SK-N-SH (cell line): Measurements from ENCODE around the gene C11orf68. TPM values are rescaled to one million over a fixed set of nuclear protein-coding genes. Genes with fewer than 3 reads are reported as not detected.

ENCODE experiments used
- CTCF ChIA-PET: fragments of 300-600, 350-600 bp; formaldehyde crosslinking; extraction: SDS; loops from one replicate; lab custom pipeline; 2021; lab: Yijun Ruan, JAX
- POLR2A ChIA-PET: fragments of 350-600 bp; sonication (Branson Sonifier 250); formaldehyde crosslinking; extraction: SDS; loops from one replicate; lab custom pipeline; 2020; ENCODE audit warnings: antibody characterized with exemption, inconsistent platforms; lab: Yijun Ruan, JAX
- DNase-seq: peaks from one replicate; pipeline ENCODE4 v3.0.0; 2012
- H2AFZ ChIP-seq: fragments of 200-600 bp; sonication (generic); 2 replicates; pipeline ENCODE4 v1.8.1; 2016; ENCODE audit warnings: antibody characterized with exemption, mild to moderate bottlenecking, low read depth
- H3F3A ChIP-seq: fragments of 200-600 bp; sonication (generic); replicated peaks from 2 replicates; pipeline ENCODE3; 2016; ENCODE audit warnings: antibody characterized with exemption, mild to moderate bottlenecking; ENCODE audit not compliant: insufficient read depth
- H3K27ac ChIP-seq, 2 experiments: fragments of 200-500 bp in 1 of 2; fragments of 200-600 bp in 1 of 2; sonication (Bioruptor generic) in 1 of 2; sonication (generic), shearing (Covaris generic) in 1 of 2; 2 replicates each; pipeline versions ENCODE4 v1.5.1 to v1.6.1; 2014 to 2016; ENCODE audit warnings: low read depth in 2 of 2, inconsistent platforms in 1 of 2, low read length in 1 of 2, mild to moderate bottlenecking in 1 of 2, mixed read lengths in 1 of 2
- H3K27me3 ChIP-seq: fragments of 200-600 bp; sonication (generic), shearing (Covaris generic); 2 replicates; pipeline ENCODE4 v1.6.1; 2016; ENCODE audit warnings: mixed run types; ENCODE audit not compliant: insufficient read depth
- H3K36me3 ChIP-seq, 2 experiments: fragments of 200-500 bp in 1 of 2; fragments of 200-600 bp in 1 of 2; sonication (Bioruptor generic) in 1 of 2; sonication (generic) in 1 of 2; replicated peaks in 1 of 2; 2 replicates each; pipeline versions ENCODE3 to v1.5.1; 2014 to 2016; ENCODE audit warnings: low read length in 1 of 2, mild to moderate bottlenecking in 1 of 2; ENCODE audit not compliant: insufficient read depth in 2 of 2, control insufficient read depth in 1 of 2
- H3K4me1 ChIP-seq, 2 experiments: fragments of 200-500 bp in 1 of 2; fragments of 200-600 bp in 1 of 2; sonication (Bioruptor generic) in 1 of 2; sonication (generic), shearing (Covaris generic) in 1 of 2; 2 replicates each; pipeline versions ENCODE4 v1.5.1 to v1.6.1; 2014 to 2016; ENCODE audit warnings: low read depth in 1 of 2, low read length in 1 of 2, mixed run types in 1 of 2; ENCODE audit not compliant: insufficient read depth in 2 of 2, control insufficient read depth in 1 of 2
- H3K4me2 ChIP-seq: fragments of 200-600 bp; sonication (generic), shearing (Covaris generic); 2 replicates; pipeline ENCODE4 v1.6.1; 2017; ENCODE audit warnings: mixed run types
- H3K4me3 ChIP-seq, 2 experiments: fragments of 200-500 bp in 1 of 2; fragments of 200-600 bp in 1 of 2; sonication (Bioruptor generic) in 1 of 2; sonication (generic), shearing (Covaris generic) in 1 of 2; 2 replicates each; pipeline versions ENCODE4 v1.5.1 to v1.8.1; 2014 to 2016; ENCODE audit warnings: low read depth in 2 of 2, inconsistent platforms in 1 of 2, low read length in 1 of 2, mild to moderate bottlenecking in 1 of 2, mixed read lengths in 1 of 2, moderate library complexity in 1 of 2
- H3K79me2 ChIP-seq: fragments of 200-600 bp; sonication (generic); 2 replicates; pipeline ENCODE4 v1.8.1; 2017; ENCODE audit warnings: mild to moderate bottlenecking; ENCODE audit not compliant: insufficient read depth
- H3K9ac ChIP-seq: fragments of 200-600 bp; sonication (generic); 2 replicates; pipeline ENCODE4 v1.6.1; 2017; ENCODE audit warnings: mixed run types
- H3K9me2 ChIP-seq: fragments of 200-600 bp; sonication (generic); 2 replicates; pipeline ENCODE4 v1.6.1; 2017; ENCODE audit warnings: mixed run types
- H3K9me3 ChIP-seq: fragments of 200-600 bp; sonication (generic); 2 replicates; pipeline ENCODE4 v1.6.1; 2017; ENCODE audit warnings: mixed run types, mild to moderate bottlenecking, moderate library complexity
- H4K20me1 ChIP-seq: fragments of 200-600 bp; sonication (generic); 2 replicates; pipeline ENCODE4 v1.6.1; 2017; ENCODE audit warnings: mild to moderate bottlenecking, mixed run types; ENCODE audit not compliant: insufficient read depth
- FOSL2 ChIP-seq: IDR thresholded peaks from 2 replicates; pipeline ENCODE4 v1.4.0; 2012; ENCODE audit warnings: low read depth, mild to moderate bottlenecking, moderate library complexity, borderline replicate concordance
- FOXM1 ChIP-seq: IDR thresholded peaks from 2 replicates; pipeline ENCODE4 v1.4.0; 2012; ENCODE audit warnings: low read depth, mild to moderate bottlenecking
- MAX ChIP-seq: IDR thresholded peaks from 2 replicates; pipeline ENCODE4 v1.4.0; 2012; ENCODE audit warnings: low read depth
- MEF2A ChIP-seq: IDR thresholded peaks from 2 replicates; pipeline ENCODE4 v1.4.0; 2012; ENCODE audit warnings: low read depth, borderline replicate concordance
- NRF1 ChIP-seq: IDR thresholded peaks from 2 replicates; pipeline ENCODE4 v1.6.1; 2012; ENCODE audit warnings: low read depth, mild to moderate bottlenecking, low read length
- PBX3 ChIP-seq: IDR thresholded peaks from 2 replicates; pipeline ENCODE4; 2012
- POLR2AphosphoS5 ChIP-seq: IDR thresholded peaks from 2 replicates; pipeline ENCODE4 v1.6.1; 2012; ENCODE audit warnings: low read depth, low read length
- SMC3 ChIP-seq: IDR thresholded peaks from 2 replicates; pipeline ENCODE4 v1.6.1; 2012; ENCODE audit warnings: low read depth, low read length, improper control_type of control experiment
- TCF12 ChIP-seq: IDR thresholded peaks from 2 replicates; pipeline ENCODE4 v1.4.0; 2012
- TEAD4 ChIP-seq: IDR thresholded peaks from 2 replicates; pipeline ENCODE4 v1.4.0; 2012; ENCODE audit warnings: mild to moderate bottlenecking, borderline replicate concordance; ENCODE audit not compliant: insufficient read depth
- ZBTB33 ChIP-seq: IDR thresholded peaks from 2 replicates; pipeline ENCODE4 v1.4.0; 2012; ENCODE audit warnings: low read depth, borderline replicate concordance
- WGBS: methylation state at CpG from one replicate; pipeline ENCODE4 v1.1.6; 2017; ENCODE audit warnings: low lambda C conversion rate; 5-methylcytosine and 5-hydroxymethylcytosine counted together
- polyA plus RNA-seq, 3 experiments: library from polyadenylated mRNA; depleted of rRNA; stranded (reverse); fragments of >200 nt; gene quantifications; 2 replicates each; pipeline ENCODE4 v1.2.3, GENCODE V29; 2012

Gene C11orf68
- polyA plus RNA-seq, 1 of the 3 experiments (the other 2 are of a cell fraction): 65.3 TPM

- Histone ChIP-seq H3K9me2 (no peaks in the 10 kb centered on the region), H3K9me3 (no peaks in the 10 kb centered on the region), H3F3A (peaks cover 4% of the 10 kb centered on the region), H2AFZ (no peak overlapping the region), H4K20me1 (no peaks in the 10 kb centered on the region), H3K4me1 (peaks cover 0 to 8% of the 10 kb centered on the region in 2 experiments; a peak in 1 of 4 replicates), H3K4me2 (no peak overlapping the region), H3K9ac (no peak overlapping the region), H3K27ac (no peak overlapping the region), H3K27me3 (no peaks in the 10 kb centered on the region), H3K79me2 (peaks cover 9% of the 10 kb centered on the region; the same call in 1 of the 2 replicates), H3K36me3 (peaks cover 13 to 26% of the 10 kb centered on the region in 2 experiments), H3K4me3 (no peak overlapping the region)
- POLR2A ChIA-PET: interaction anchor here (1.3 to 2.0 kb wide), 3 partner anchors 8 to 20 kb away, joined by 3 to 6 read pairs (median 5); partner anchors contain the start of genes CCDC85B and MUS81
- DNase-seq: no peak
- no peak for TF ChIP-seq TEAD4
- TF ChIP-seq NRF1: no peak
- TF ChIP-seq SMC3: no peak
- TF ChIP-seq FOSL2: no peak
- TF ChIP-seq ZBTB33: no peak
- TF ChIP-seq MEF2A: no peak
- no peak for TF ChIP-seq PBX3
- no peak for TF ChIP-seq FOXM1
- TF ChIP-seq POLR2AphosphoS5: no peak
- no peak for TF ChIP-seq TCF12
- WGBS: 97% methylated on average over 5 of the region's 7 CpGs
- CTCF ChIA-PET: interaction anchor here (0.8 to 15.2 kb wide), 4 partner anchors 8 to 1509 kb away, joined by 3 to 374 read pairs (median 142); partner anchors contain the start of genes CFL1, EFEMP2, FIBP and MUS81
Observed at GRCh38 chr11:65880027-65880426, 38.8 kb downstream of the C11orf68 start.

GRCh38 chr11:65879617-65880016 lies 39.2 kb downstream of the C11orf68 start, which contains the start of gene CTSW:
CTSW (plus strand) TSS chr11:65879837; CDS start chr11:65879855, 18 bp downstream.
- H3K9me3 ChIP-seq: no peaks in the 10 kb centered on the region
- no peak within 1 kb of the TSS for H2AFZ ChIP-seq
- no peaks in the 10 kb centered on the region for H4K20me1 ChIP-seq
- H3K9ac ChIP-seq: no peak within 1 kb of the TSS
- H3K27ac ChIP-seq: no peak within 1 kb of the TSS
- ChIA-PET POLR2A (interaction anchor here (1.3 to 2.0 kb wide), 3 partner anchors 8 to 20 kb away, joined by 3 to 6 read pairs (median 5); partner anchors contain the start of genes CCDC85B and MUS81), CTCF (interaction anchor here (0.8 to 15.2 kb wide), 4 partner anchors 8 to 1510 kb away, joined by 3 to 374 read pairs (median 142); partner anchors contain the start of genes CFL1, EFEMP2, FIBP and MUS81)
- 67% methylated on average over 7 of the region's 7 CpGs for WGBS
- peaks cover 13 to 23% of the 10 kb centered on the region in 2 experiments for H3K36me3 ChIP-seq
- 0 out of 2 replicates have a peak, but pooled peaks cover 7% of the 10 kb centered on the region for H3K79me2 ChIP-seq
- no peak for TF ChIP-seq MAX
- TF ChIP-seq PBX3: 0 out of 2 replicates have a peak, but pooled peaks have one; percentile 2
- DNase-seq: no peak
- H3K4me3 ChIP-seq: no peak within 1 kb of the TSS
- H3K4me1 ChIP-seq: peaks cover 0 to 5% of the 10 kb centered on the region in 2 experiments; a peak in 1 of 4 replicates
- H3F3A ChIP-seq: peaks cover 4% of the 10 kb centered on the region
- no peaks in the 10 kb centered on the region for H3K27me3 ChIP-seq
- H3K9me2 ChIP-seq: no peaks in the 10 kb centered on the region
- H3K4me2 ChIP-seq: no peak within 1 kb of the TSS
